Breast epithelium (tissue), 3 donors: ENCODE data around the gene PNPLA5.

ENCODE experiments used
- POLR2A ChIP-seq: fragments of 450-650 bp; IDR thresholded peaks from one replicate; pipeline ENCODE4 v1.6.1; 2016; ENCODE audit warnings: antibody characterized with exemption, mild to moderate bottlenecking, moderate library complexity
- POLR2AphosphoS5 ChIP-seq, 3 donors: sonication (generic); formaldehyde crosslinking; IDR thresholded peaks; one replicate each; pipeline ENCODE4 v1.6.1; 2017; ENCODE audit warnings: antibody characterized with exemption in 3 of 3
- TF ChIP-seq, protein P1 (sequence below), 3 donors: fragments of 450-650 bp; IDR thresholded peaks; one replicate each; pipeline ENCODE4 v1.5.1; 2016 to 2017; ENCODE audit warnings: antibody characterized with exemption in 3 of 3, mild to moderate bottlenecking in 3 of 3, moderate library complexity in 3 of 3

GRCh38 chr22:43883719-43884415 is 7.9 kb downstream of the PNPLA5 start:
- TF ChIP-seq, protein P1, sequence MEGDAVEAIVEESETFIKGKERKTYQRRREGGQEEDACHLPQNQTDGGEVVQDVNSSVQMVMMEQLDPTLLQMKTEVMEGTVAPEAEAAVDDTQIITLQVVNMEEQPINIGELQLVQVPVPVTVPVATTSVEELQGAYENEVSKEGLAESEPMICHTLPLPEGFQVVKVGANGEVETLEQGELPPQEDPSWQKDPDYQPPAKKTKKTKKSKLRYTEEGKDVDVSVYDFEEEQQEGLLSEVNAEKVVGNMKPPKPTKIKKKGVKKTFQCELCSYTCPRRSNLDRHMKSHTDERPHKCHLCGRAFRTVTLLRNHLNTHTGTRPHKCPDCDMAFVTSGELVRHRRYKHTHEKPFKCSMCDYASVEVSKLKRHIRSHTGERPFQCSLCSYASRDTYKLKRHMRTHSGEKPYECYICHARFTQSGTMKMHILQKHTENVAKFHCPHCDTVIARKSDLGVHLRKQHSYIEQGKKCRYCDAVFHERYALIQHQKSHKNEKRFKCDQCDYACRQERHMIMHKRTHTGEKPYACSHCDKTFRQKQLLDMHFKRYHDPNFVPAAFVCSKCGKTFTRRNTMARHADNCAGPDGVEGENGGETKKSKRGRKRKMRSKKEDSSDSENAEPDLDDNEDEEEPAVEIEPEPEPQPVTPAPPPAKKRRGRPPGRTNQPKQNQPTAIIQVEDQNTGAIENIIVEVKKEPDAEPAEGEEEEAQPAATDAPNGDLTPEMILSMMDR (IDR thresholded peaks at IDR 0.05): no peak
- TF ChIP-seq POLR2A (no peak), POLR2AphosphoS5 (IDR thresholded peaks at IDR 0.05) (no peak)
